Esophagus muscularis mucosa (tissue), 4 donors: ENCODE results near the gene SLC25A48. TPM values are rescaled to one million over a fixed set of nuclear protein-coding genes. Genes with fewer than 3 reads are reported as not detected.

Experiments used
- DNase-seq: peaks from one replicate; pipeline ENCODE4 v3.0.0-alpha.2; 2017; ENCODE audit errors: extremely low spot score
- H3K27ac ChIP-seq, 4 donors: fragments of 200-600 bp; sonication (generic); replicated peaks in 1 of 4; 1 replicate in 3 of 4; 2 replicates in 1 of 4; pipeline ENCODE4 v1.5.1; 2016 to 2019; ENCODE audit warnings: mild to moderate bottlenecking in 1 of 4
- H3K27me3 ChIP-seq, 4 donors: fragments of 200-600 bp; sonication (generic); one replicate each; pipeline versions ENCODE4 v1.5.1 to v1.6.0; 2016 to 2019
- H3K36me3 ChIP-seq, 4 donors: fragments of 200-600 bp; sonication (generic); one replicate each; pipeline ENCODE4 v1.5.1; 2016 to 2019
- H3K4me1 ChIP-seq, 4 donors: fragments of 200-600 bp; sonication (generic); one replicate each; pipeline ENCODE4 v1.5.1; 2016 to 2019
- H3K4me3 ChIP-seq, 4 donors: fragments of 200-600 bp; sonication (generic); 1 replicate in 2 of 4; 2 replicates in 2 of 4; pipeline ENCODE4 v1.5.1; 2016 to 2019; ENCODE audit warnings: mild to moderate bottlenecking in 4 of 4, moderate library complexity in 1 of 4
- H3K9me3 ChIP-seq, 4 donors: fragments of 200-600 bp; sonication (generic); 1 replicate in 3 of 4; 2 replicates in 1 of 4; pipeline ENCODE4 v1.5.1; 2016 to 2019
- CTCF ChIP-seq, 3 experiments: fragments of 200-600 bp in 2 of 3; fragments of 450-650 bp in 1 of 3; sonication (generic) in 2 of 3; IDR thresholded peaks; one replicate each; pipeline ENCODE4 v1.5.1; 2017 to 2019; ENCODE audit warnings: antibody characterized with exemption in 3 of 3, mild to moderate bottlenecking in 2 of 3, moderate library complexity in 1 of 3
- EP300 ChIP-seq: sonication (generic); formaldehyde crosslinking; IDR thresholded peaks from one replicate; pipeline ENCODE4 v1.6.1; 2017; ENCODE audit warnings: antibody characterized with exemption
- POLR2A ChIP-seq: fragments of 450-650 bp; IDR thresholded peaks from one replicate; pipeline ENCODE4 v1.6.1; 2017; ENCODE audit warnings: antibody characterized with exemption, moderate library complexity, mild to moderate bottlenecking, low read depth
- POLR2AphosphoS5 ChIP-seq, 2 donors: sonication (generic); formaldehyde crosslinking; IDR thresholded peaks; one replicate each; pipeline ENCODE4 v1.6.1; 2017; ENCODE audit warnings: antibody characterized with exemption in 2 of 2
- WGBS: methylation state at CpG from one replicate; pipeline ENCODE4 v1.1.5; 2018; 5-methylcytosine and 5-hydroxymethylcytosine counted together
- intact Hi-C: fragments of 100-400 bp; cut with DNase I; formaldehyde crosslinking; loops from one replicate; pipeline ENCODE4 v1.15.1; 2023
- total RNA-seq, 4 donors: library from RNA; depleted of rRNA; stranded (reverse); fragments of >200 nt; gene quantifications; one replicate each; pipeline versions ENCODE4 v1.1.0 to v1.2.1, GENCODE V29; 2016

The SLC25A48 gene
- total RNA-seq, 4 donors from 2014 or later: 0.40 to 0.42 TPM; not detected in 2

GRCh38 chr5:135900276-135900675, 65.8 kb downstream of the SLC25A48 start:
- H3K27ac ChIP-seq: no peak overlapping the region
- no peaks in the 10 kb centered on the region for H3K9me3 ChIP-seq
- H3K27me3 ChIP-seq: peaks cover 0 to 9% (median 0%) of the 10 kb centered on the region in 4 donors
- WGBS: 83% methylated on average over 3 of the region's 3 CpGs
- no peaks in the 10 kb centered on the region for H3K36me3 ChIP-seq
- peak; percentile 70 for DNase-seq
- no peaks in the 10 kb centered on the region for H3K4me1 ChIP-seq
- TF ChIP-seq POLR2AphosphoS5 (IDR thresholded peaks at IDR 0.05): no peak
- no peak for TF ChIP-seq POLR2A
- no peak for TF ChIP-seq CTCF (IDR thresholded peaks at IDR 0.05)
- TF ChIP-seq EP300: no peak
- no peak overlapping the region for H3K4me3 ChIP-seq
- intact Hi-C loops: no loop called here

- peaks cover 0 to 9% (median 0%) of the 10 kb centered on the region in 4 donors for H3K27me3 ChIP-seq
- no peak overlapping the region for H3K4me3 ChIP-seq
- no peaks in the 10 kb centered on the region for H3K4me1 ChIP-seq
- peak; percentile 77 for DNase-seq
- no peaks in the 10 kb centered on the region for H3K9me3 ChIP-seq
- no peaks in the 10 kb centered on the region for H3K36me3 ChIP-seq
- intact Hi-C loops: no loop called here
- WGBS: 49% methylated on average over 3 of the region's 3 CpGs
- TF ChIP-seq CTCF (IDR thresholded peaks at IDR 0.05) (no peak), EP300 (no peak), POLR2AphosphoS5 (IDR thresholded peaks at IDR 0.05) (no peak), POLR2A (no peak)
- H3K27ac ChIP-seq: no peak overlapping the region
These were observed 67.2 kb downstream of the SLC25A48 start for GRCh38 chr5:135901633-135902032.

- no peak overlapping the region for H3K4me3 ChIP-seq
- DNase-seq: no peak
- TF ChIP-seq POLR2A (no peak), EP300 (no peak), CTCF (IDR thresholded peaks at IDR 0.05) (no peak), POLR2AphosphoS5 (IDR thresholded peaks at IDR 0.05) (no peak)
- peaks cover 0 to 15% (median 0%) of the 10 kb centered on the region in 4 donors for H3K27me3 ChIP-seq
- WGBS: 59% methylated on average over 1 of the region's 1 CpG
- no peak overlapping the region for H3K27ac ChIP-seq
- H3K36me3 ChIP-seq: no peaks in the 10 kb centered on the region
- intact Hi-C loops: no loop called here
- H3K4me1 ChIP-seq: no peaks in the 10 kb centered on the region
- H3K9me3 ChIP-seq: no peaks in the 10 kb centered on the region
These were observed 70.7 kb downstream of the SLC25A48 start for GRCh38 chr5:135905144-135905543.

- DNase-seq: no peak
- H3K9me3 ChIP-seq: no peaks in the 10 kb centered on the region
- intact Hi-C loops: no loop called here
- no peak overlapping the region for H3K27ac ChIP-seq
- H3K27me3 ChIP-seq: peaks cover 0 to 23% (median 0%) of the 10 kb centered on the region in 4 donors
- H3K36me3 ChIP-seq: no peaks in the 10 kb centered on the region
- TF ChIP-seq EP300: no peak
- no peak for TF ChIP-seq POLR2AphosphoS5 (IDR thresholded peaks at IDR 0.05)
- no peak for TF ChIP-seq CTCF (IDR thresholded peaks at IDR 0.05)
- no peak for TF ChIP-seq POLR2A
- H3K4me1 ChIP-seq: no peaks in the 10 kb centered on the region
- 68% methylated on average over 4 of the region's 4 CpGs for WGBS
- no peak overlapping the region for H3K4me3 ChIP-seq
These were observed 79.5 kb downstream of the SLC25A48 start for GRCh38 chr5:135913713-135914626.
